Astrocyte (in vitro differentiated cells and primary cell): ENCODE data around the gene BHLHE40. TPM values are rescaled to one million over a fixed set of nuclear protein-coding genes. Genes with fewer than 3 reads are reported as not detected.

Source experiments
- DNase-seq: peaks from one replicate; pipeline ENCODE4 v3.0.0-alpha.2; 2010; ENCODE audit warnings: low read depth
- FAIRE-seq: peaks from 2 replicates; lab custom pipeline; 2011; peaks lifted over from hg19 to GRCh38; lab: Jason Lieb, UNC
- H2AFZ ChIP-seq: 2 replicates; pipeline ENCODE4 v1.6.0; 2012; ENCODE audit warnings: low read depth, low read length, inconsistent platforms
- H3K27ac ChIP-seq: 2 replicates; pipeline ENCODE4 v1.5.1; 2011; ENCODE audit warnings: low read depth, low read length, inconsistent platforms
- H3K27me3 ChIP-seq: 2 replicates; pipeline ENCODE4 v1.6.0; 2011; ENCODE audit warnings: low read length, inconsistent platforms; ENCODE audit not compliant: insufficient read depth
- H3K36me3 ChIP-seq: 2 replicates; pipeline ENCODE4 v1.5.1; 2011; ENCODE audit warnings: low read length, inconsistent platforms; ENCODE audit not compliant: insufficient read depth
- H3K4me1 ChIP-seq: 2 replicates; pipeline ENCODE4 v1.5.1; 2011; ENCODE audit warnings: low read length, inconsistent platforms; ENCODE audit not compliant: insufficient read depth
- H3K4me2 ChIP-seq: 2 replicates; pipeline ENCODE4 v1.6.0; 2012; ENCODE audit warnings: low read length, inconsistent platforms
- H3K4me3 ChIP-seq: 2 replicates; pipeline ENCODE4 v1.5.1; 2011; ENCODE audit warnings: low read depth, mild to moderate bottlenecking, low read length, inconsistent platforms; ENCODE audit not compliant: insufficient read depth
- H3K79me2 ChIP-seq: 2 replicates; pipeline ENCODE4 v1.6.0; 2012; ENCODE audit warnings: mild to moderate bottlenecking, low read length, inconsistent platforms; ENCODE audit not compliant: insufficient read depth
- H3K9ac ChIP-seq: 2 replicates; pipeline ENCODE4 v1.6.0; 2012; ENCODE audit warnings: mild to moderate bottlenecking, low read length, inconsistent platforms
- H3K9me3 ChIP-seq: 2 replicates; pipeline ENCODE4 v1.5.1; 2012; ENCODE audit warnings: low read depth, mild to moderate bottlenecking, low read length, inconsistent platforms; ENCODE audit not compliant: insufficient read depth
- H4K20me1 ChIP-seq: 2 replicates; pipeline ENCODE4 v1.6.0; 2012; ENCODE audit warnings: low read length, inconsistent platforms; ENCODE audit not compliant: insufficient read depth
- H3K27ac Mint-ChIP-seq: one replicate; pipeline ENCODE4 v1.8.0; 2021; ENCODE audit warnings: mild to moderate bottlenecking, mixed read lengths; ENCODE audit not compliant: unreplicated experiment
- H3K27me3 Mint-ChIP-seq: one replicate; pipeline ENCODE4 v1.8.0; 2021; ENCODE audit warnings: low read depth, mixed read lengths; ENCODE audit not compliant: unreplicated experiment
- H3K36me3 Mint-ChIP-seq: one replicate; pipeline ENCODE4 v1.8.0; 2021; ENCODE audit warnings: low read depth, mixed read lengths; ENCODE audit not compliant: unreplicated experiment
- H3K4me1 Mint-ChIP-seq: one replicate; pipeline ENCODE4 v1.8.0; 2021; ENCODE audit warnings: low read depth, mixed read lengths; ENCODE audit not compliant: unreplicated experiment
- H3K4me3 Mint-ChIP-seq: one replicate; pipeline ENCODE4 v1.8.0; 2021; ENCODE audit warnings: mild to moderate bottlenecking, moderate library complexity, mixed read lengths; ENCODE audit not compliant: unreplicated experiment
- H3K9me3 Mint-ChIP-seq: one replicate; pipeline ENCODE4 v1.8.0; 2021; ENCODE audit warnings: mild to moderate bottlenecking, mixed read lengths; ENCODE audit not compliant: unreplicated experiment
- EZH2 ChIP-seq: IDR thresholded peaks from 2 replicates; pipeline ENCODE4 v1.6.1; 2012; ENCODE audit warnings: mild to moderate bottlenecking, low read length, inconsistent platforms; ENCODE audit not compliant: insufficient read depth
- total RNA-seq: library from RNA; stranded (reverse); gene quantifications from 2 replicates; pipeline ENCODE4 v1.2.1, GENCODE V29; 2021
- TF ChIP-seq, protein P1 (sequence below): IDR thresholded peaks from 2 replicates; pipeline ENCODE4 v1.5.1; 2011; ENCODE audit warnings: low read depth, mild to moderate bottlenecking, inconsistent platforms, low read length, moderate library complexity; ENCODE audit not compliant: insufficient read depth

BHLHE40 gene
- total RNA-seq, 1 donor from 2014 or later = 156 TPM

DNA sequence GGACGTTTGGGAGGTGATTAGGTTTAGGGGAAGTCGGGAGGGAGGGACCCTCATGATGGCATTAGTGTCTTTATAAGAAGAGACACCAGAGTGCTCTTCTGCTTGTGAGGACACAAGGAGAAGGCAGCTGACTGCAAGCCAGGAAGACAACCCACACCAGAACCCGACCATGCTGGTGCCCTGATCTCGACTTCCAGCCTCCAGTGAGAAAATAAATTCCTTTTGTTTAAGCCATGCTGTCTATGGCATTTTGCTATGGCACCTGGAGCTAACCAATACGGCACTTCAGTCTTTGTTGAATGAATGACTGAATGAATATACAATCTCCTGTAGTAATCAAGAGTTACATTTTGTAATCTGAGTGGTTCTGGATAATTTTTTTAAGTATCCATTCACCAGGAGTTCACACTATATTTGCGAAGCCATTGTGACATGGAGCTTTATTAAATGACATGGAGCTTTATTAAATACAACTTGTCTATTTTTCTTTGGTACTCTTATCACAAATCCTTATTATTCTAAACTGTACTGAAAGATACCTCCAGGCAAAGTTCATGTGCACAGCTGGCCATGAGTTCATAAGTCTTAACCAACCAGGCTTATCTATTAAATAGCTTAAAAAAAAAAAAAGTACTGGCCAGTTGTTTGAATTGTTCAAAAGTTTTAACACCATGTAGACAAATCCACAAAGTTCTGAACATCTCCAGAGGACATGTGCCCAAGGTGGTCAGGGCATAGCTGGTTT, 24.8 kb upstream of the BHLHE40 start:
- H3K9me3 Mint-ChIP-seq = peaks cover 13% of the 10 kb centered on the region
- TF ChIP-seq EZH2 = no peak
- TF ChIP-seq, protein P1, sequence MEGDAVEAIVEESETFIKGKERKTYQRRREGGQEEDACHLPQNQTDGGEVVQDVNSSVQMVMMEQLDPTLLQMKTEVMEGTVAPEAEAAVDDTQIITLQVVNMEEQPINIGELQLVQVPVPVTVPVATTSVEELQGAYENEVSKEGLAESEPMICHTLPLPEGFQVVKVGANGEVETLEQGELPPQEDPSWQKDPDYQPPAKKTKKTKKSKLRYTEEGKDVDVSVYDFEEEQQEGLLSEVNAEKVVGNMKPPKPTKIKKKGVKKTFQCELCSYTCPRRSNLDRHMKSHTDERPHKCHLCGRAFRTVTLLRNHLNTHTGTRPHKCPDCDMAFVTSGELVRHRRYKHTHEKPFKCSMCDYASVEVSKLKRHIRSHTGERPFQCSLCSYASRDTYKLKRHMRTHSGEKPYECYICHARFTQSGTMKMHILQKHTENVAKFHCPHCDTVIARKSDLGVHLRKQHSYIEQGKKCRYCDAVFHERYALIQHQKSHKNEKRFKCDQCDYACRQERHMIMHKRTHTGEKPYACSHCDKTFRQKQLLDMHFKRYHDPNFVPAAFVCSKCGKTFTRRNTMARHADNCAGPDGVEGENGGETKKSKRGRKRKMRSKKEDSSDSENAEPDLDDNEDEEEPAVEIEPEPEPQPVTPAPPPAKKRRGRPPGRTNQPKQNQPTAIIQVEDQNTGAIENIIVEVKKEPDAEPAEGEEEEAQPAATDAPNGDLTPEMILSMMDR = no peak
- Histone ChIP-seq H4K20me1 (no peaks in the 10 kb centered on the region), H3K4me3 (no peak overlapping the region), H3K9ac (no peak overlapping the region), H3K79me2 (no peaks in the 10 kb centered on the region), H3K4me1 (peaks cover 3% of the 10 kb centered on the region), H3K27ac (no peak overlapping the region), H2AFZ (no peak overlapping the region), H3K27me3 (no peaks in the 10 kb centered on the region), H3K4me2 (no peak overlapping the region), H3K36me3 (no peaks in the 10 kb centered on the region), H3K9me3 (peaks cover 3% of the 10 kb centered on the region)
- no peaks in the 10 kb centered on the region for H3K36me3 Mint-ChIP-seq
- no peak overlapping the region for H3K4me3 Mint-ChIP-seq
- H3K4me1 Mint-ChIP-seq = no peaks in the 10 kb centered on the region
- FAIRE-seq (no peak), DNase-seq (no peak)
- H3K27ac Mint-ChIP-seq = no peak overlapping the region
- H3K27me3 Mint-ChIP-seq = no peaks in the 10 kb centered on the region

DNA sequence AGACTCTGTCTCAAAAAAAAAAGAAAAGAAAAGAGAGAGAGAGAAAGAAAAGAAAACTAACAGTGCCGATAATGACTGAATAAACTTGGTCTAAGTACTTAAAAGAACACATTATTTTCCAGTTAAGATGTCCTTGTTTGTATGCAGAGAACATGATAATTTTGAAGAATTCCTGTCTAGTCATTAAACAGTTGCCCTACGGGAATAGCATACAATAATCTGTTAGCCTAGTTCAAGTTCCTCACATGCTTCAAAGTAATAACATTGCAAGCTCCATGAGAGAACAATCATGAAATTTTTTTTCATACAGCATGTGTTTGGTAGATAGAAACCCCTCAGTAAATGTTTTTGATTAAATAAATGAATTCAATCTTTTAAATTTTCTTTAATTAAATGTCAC, 23.1 kb upstream of the BHLHE40 start:
- DNase-seq = no peak
- H3K4me2 ChIP-seq = no peak overlapping the region
- Mint-ChIP-seq H3K36me3 (no peaks in the 10 kb centered on the region), H3K27ac (no peak overlapping the region), H3K4me1 (no peaks in the 10 kb centered on the region), H3K27me3 (no peaks in the 10 kb centered on the region), H3K9me3 (peaks cover 14% of the 10 kb centered on the region), H3K4me3 (no peak overlapping the region)
- peaks cover 3% of the 10 kb centered on the region for H3K4me1 ChIP-seq
- H3K27me3 ChIP-seq = no peaks in the 10 kb centered on the region
- H3K9me3 ChIP-seq = peaks cover 3% of the 10 kb centered on the region
- H3K9ac ChIP-seq = no peak overlapping the region
- no peak overlapping the region for H3K27ac ChIP-seq
- H3K36me3 ChIP-seq = no peaks in the 10 kb centered on the region
- H3K4me3 ChIP-seq = no peak overlapping the region
- TF ChIP-seq, protein P1 = no peak
- no peak for TF ChIP-seq EZH2
- H3K79me2 ChIP-seq = no peaks in the 10 kb centered on the region
- no peak for FAIRE-seq
- no peak overlapping the region for H2AFZ ChIP-seq
- no peaks in the 10 kb centered on the region for H4K20me1 ChIP-seq

GRCh38 chr3:4956738-4957137, 22.5 kb upstream of the BHLHE40 start:
- no peak for FAIRE-seq
- no peak for TF ChIP-seq EZH2
- TF ChIP-seq, protein P1 = no peak

More at GRCh38 chr3:4956738-4957137, 22.5 kb upstream of the BHLHE40 start:
- no peaks in the 10 kb centered on the region for H3K27me3 ChIP-seq
- no peaks in the 10 kb centered on the region for H4K20me1 ChIP-seq
- no peaks in the 10 kb centered on the region for H3K4me1 Mint-ChIP-seq
- H3K36me3 Mint-ChIP-seq = no peaks in the 10 kb centered on the region
- no peak overlapping the region for H3K4me3 Mint-ChIP-seq
- no peak overlapping the region for H3K27ac ChIP-seq
- peaks cover 3% of the 10 kb centered on the region for H3K4me1 ChIP-seq
- no peaks in the 10 kb centered on the region for H3K79me2 ChIP-seq
- no peaks in the 10 kb centered on the region for H3K36me3 ChIP-seq
- H3K27me3 Mint-ChIP-seq = no peaks in the 10 kb centered on the region
- H3K4me2 ChIP-seq = no peak overlapping the region
- no peak overlapping the region for H3K4me3 ChIP-seq
- no peak overlapping the region for H3K9ac ChIP-seq
- peaks cover 3% of the 10 kb centered on the region for H3K9me3 ChIP-seq
- H2AFZ ChIP-seq = no peak overlapping the region
- DNase-seq = no peak
- H3K9me3 Mint-ChIP-seq = peaks cover 14% of the 10 kb centered on the region
- no peak overlapping the region for H3K27ac Mint-ChIP-seq
